Fibroblast of pulmonary artery (primary cell): Measurements from ENCODE around the gene INAFM2.

Source experiments
- DNase-seq: peaks from one replicate; pipeline ENCODE4 v3.0.0-alpha.2; 2010; ENCODE audit warnings: low read depth
- H3K4me3 ChIP-seq: replicated peaks from 2 replicates; pipeline ENCODE4 v1.5.1; 2011; ENCODE audit warnings: low read depth, mild to moderate bottlenecking, control low read depth, low read length, moderate library complexity
- TF ChIP-seq, protein P1 (sequence below): IDR thresholded peaks from 2 replicates; pipeline ENCODE4 v1.5.1; 2011; ENCODE audit warnings: mild to moderate bottlenecking, control low read depth, low read length, inconsistent platforms; ENCODE audit errors: missing control alignments

The INAFM2 gene

DNA sequence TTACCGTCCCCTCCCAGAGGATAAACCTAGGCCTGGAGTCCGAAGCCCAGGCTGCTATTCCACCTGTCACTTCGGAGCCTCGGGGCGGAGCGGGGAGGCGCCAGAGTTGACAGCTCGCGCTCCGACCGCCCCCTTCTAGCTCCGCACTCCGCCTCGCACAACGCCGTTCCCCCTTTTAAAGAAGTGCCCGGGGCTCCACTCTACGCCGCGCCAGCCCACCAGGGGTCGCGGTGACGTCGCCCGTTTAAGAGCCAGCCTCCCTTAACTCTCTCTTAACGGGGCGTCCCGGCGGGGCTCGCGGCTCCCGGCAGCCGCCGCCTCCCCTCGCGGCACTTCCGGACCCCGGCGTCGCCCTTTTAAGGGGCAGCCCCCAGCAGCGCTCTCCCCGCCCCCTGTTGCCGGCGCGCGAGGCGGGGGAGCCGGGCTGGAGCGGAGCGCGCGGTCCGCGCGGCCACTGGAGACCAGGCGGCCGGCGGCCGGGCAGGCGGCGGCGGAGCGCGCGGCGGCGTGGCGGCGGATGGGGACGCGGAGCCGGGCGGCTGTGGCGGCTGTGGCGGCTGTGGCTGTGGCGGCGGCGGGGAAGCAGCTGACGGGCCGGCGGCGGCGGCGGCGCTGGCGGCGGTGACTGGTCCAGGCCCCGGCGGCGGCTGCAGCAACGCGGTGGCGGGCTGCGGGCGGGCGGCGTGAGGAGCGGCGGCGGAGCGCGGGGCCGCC is at the start of gene INAFM2:
TSS of gene INAFM2 (plus strand) at position 454 of the 714 bp plus-strand sequence. CDS start 364 bp downstream, outside the sequence.
- peak; percentile 96 for DNase-seq

DNA sequence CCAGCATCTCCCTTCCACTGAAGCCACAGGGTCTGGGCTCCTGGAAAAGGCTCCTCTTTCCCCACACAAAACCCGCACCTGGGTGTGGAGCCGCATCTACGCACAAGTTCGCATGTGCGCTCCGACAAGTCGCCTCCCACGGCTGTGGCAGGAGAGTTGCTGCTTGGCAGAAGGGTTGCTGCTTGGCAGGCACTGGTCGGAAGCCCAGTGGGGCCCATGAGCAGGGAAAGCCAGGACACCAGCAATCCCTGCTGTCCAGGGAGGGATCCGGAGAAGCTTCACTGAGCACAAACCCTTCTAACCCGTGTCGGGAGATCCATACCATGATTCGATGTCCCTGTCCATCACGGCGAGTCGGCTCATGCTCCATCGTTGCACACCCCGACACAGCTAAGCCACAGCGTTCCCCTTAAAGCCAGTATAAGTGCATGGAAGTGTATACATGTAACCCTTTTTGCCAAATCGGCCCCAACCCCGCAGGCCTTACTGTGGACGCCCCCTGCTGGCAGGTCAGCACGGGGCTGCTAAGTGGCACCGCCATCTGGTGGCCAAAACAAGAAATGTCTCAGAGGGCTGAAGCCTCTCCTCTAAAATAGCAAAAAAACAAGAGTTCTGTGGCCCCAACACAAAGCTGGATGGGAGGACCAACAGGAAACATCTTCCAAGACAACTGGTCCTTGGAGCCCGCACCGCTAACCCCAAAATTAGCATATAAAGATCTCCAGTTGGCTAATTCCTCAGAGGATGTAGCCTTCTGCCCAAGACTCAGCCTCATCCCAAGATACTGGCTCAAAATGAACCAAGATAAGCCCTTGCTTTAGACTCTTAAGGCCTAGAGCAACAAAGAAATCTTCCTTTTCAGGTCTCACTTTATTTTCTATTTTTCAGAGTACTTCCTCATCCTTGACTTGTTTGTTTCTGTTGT is 48.9 kb upstream of the INAFM2 start:
- DNase-seq, result peak; percentile 88
- TF ChIP-seq, protein P1, sequence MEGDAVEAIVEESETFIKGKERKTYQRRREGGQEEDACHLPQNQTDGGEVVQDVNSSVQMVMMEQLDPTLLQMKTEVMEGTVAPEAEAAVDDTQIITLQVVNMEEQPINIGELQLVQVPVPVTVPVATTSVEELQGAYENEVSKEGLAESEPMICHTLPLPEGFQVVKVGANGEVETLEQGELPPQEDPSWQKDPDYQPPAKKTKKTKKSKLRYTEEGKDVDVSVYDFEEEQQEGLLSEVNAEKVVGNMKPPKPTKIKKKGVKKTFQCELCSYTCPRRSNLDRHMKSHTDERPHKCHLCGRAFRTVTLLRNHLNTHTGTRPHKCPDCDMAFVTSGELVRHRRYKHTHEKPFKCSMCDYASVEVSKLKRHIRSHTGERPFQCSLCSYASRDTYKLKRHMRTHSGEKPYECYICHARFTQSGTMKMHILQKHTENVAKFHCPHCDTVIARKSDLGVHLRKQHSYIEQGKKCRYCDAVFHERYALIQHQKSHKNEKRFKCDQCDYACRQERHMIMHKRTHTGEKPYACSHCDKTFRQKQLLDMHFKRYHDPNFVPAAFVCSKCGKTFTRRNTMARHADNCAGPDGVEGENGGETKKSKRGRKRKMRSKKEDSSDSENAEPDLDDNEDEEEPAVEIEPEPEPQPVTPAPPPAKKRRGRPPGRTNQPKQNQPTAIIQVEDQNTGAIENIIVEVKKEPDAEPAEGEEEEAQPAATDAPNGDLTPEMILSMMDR, result no peak
- H3K4me3 ChIP-seq, result no peak overlapping the region

More for the DNA sequence above, at the start of gene INAFM2:
- TF ChIP-seq, protein P1, result peak; percentile 47
- peak within 1 kb of the TSS; percentile 67 for H3K4me3 ChIP-seq

DNA sequence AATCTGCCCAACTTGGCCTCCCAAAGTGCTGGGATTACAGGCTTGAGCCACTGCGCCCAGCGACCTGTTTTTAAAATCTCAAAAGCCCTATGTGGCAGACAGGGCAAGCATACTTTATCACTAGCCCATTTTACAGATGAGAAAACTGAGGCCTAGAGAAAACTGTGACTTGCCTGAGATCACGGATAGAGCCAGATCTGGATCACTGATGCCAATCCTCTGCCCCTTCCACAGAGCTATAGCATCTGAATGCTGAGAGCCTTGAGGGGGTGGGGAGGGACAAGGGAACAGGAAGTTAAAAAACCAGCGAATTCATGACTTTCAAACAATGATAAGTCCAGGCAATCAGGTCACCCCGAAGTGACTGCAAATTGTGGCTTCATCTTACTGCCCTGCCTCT is 48.0 kb upstream of the INAFM2 start:
- no peak for DNase-seq
- H3K4me3 ChIP-seq, result no peak overlapping the region
- TF ChIP-seq, protein P1, result no peak

DNA sequence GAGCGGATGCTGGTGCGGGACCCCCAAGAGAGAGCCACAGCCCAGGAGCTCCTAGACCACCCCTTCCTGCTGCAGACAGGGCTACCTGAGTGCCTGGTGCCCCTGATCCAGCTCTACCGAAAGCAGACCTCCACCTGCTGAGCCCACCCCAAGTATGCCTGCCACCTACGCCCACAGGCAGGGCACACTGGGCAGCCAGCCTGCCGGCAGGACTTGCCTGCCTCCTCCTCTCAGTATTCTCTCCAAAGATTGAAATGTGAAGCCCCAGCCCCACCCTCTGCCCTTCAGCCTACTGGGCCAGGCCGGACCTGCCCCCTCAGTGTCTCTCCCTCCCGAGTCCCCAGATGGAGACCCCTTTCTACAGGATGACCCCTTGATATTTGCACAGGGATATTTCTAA is 47.5 kb upstream of the INAFM2 start:
- no peak overlapping the region for H3K4me3 ChIP-seq
- DNase-seq, result no peak
- TF ChIP-seq, protein P1, result no peak

DNA sequence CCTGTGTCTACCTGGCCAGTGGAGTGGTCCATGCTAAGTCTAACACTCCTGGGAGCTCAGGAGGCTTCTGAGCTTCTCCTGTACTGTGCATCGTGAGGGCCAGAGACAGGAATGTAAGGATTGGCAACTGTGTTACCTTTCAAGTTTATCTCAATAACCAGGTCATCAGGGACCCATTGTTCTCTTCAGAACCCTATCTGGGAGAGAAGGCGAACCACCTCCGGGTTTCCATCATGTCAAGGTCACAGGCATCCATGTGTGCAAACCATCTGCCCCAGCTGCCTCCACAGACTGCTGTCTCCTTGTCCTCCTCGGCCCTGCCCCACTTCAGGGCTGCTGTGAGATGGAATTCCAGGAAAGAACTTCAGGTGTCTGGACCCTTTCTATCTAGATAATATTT is 46.6 kb upstream of the INAFM2 start:
- no peak overlapping the region for H3K4me3 ChIP-seq
- DNase-seq, result no peak
- TF ChIP-seq, protein P1, result no peak

DNA sequence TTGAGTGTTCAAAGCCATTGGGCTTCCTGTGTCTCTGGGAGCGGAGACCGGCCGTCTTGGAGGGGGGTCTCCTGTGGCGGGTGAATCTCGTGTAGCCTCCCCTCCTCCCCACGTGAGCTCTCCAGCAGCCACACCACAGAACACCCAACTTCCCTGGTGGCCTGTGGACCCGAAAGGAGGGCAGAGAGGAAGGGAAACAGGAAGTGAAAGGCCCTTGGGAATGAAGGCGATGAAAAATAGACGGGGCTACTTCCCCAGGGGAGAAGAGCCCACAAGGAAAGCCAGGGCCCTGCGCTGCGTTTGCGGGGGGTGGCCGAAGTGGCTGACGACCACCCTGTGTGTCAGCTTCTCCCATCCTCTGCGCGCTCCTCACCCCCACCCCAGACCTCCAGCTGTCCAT is 46.0 kb upstream of the INAFM2 start:
- TF ChIP-seq, protein P1, result no peak
- H3K4me3 ChIP-seq, result no peak overlapping the region
- no peak for DNase-seq
